Fibroblast of pulmonary artery (primary cell): ENCODE measurements around the gene CSMD2.

Experiments used
- DNase-seq: peaks from one replicate; pipeline ENCODE4 v3.0.0-alpha.2; 2010; ENCODE audit warnings: low read depth
- H3K4me3 ChIP-seq: replicated peaks from 2 replicates; pipeline ENCODE4 v1.5.1; 2011; ENCODE audit warnings: low read depth, mild to moderate bottlenecking, control low read depth, low read length, moderate library complexity
- TF ChIP-seq, protein P1 (sequence below): IDR thresholded peaks from 2 replicates; pipeline ENCODE4 v1.5.1; 2011; ENCODE audit warnings: mild to moderate bottlenecking, control low read depth, low read length, inconsistent platforms; ENCODE audit errors: missing control alignments

Gene CSMD2

GRCh38 chr1:34156739-34157138 lies 8.3 kb downstream of the CSMD2 start:
- H3K4me3 ChIP-seq, result no peak overlapping the region
- TF ChIP-seq, protein P1, sequence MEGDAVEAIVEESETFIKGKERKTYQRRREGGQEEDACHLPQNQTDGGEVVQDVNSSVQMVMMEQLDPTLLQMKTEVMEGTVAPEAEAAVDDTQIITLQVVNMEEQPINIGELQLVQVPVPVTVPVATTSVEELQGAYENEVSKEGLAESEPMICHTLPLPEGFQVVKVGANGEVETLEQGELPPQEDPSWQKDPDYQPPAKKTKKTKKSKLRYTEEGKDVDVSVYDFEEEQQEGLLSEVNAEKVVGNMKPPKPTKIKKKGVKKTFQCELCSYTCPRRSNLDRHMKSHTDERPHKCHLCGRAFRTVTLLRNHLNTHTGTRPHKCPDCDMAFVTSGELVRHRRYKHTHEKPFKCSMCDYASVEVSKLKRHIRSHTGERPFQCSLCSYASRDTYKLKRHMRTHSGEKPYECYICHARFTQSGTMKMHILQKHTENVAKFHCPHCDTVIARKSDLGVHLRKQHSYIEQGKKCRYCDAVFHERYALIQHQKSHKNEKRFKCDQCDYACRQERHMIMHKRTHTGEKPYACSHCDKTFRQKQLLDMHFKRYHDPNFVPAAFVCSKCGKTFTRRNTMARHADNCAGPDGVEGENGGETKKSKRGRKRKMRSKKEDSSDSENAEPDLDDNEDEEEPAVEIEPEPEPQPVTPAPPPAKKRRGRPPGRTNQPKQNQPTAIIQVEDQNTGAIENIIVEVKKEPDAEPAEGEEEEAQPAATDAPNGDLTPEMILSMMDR, result no peak
- DNase-seq, result no peak

GRCh38 chr1:34155860-34156259 lies 9.2 kb downstream of the CSMD2 start:
- H3K4me3 ChIP-seq, result no peak overlapping the region
- no peak for DNase-seq
- TF ChIP-seq, protein P1, result no peak

GRCh38 chr1:34153246-34153645 lies 11.8 kb downstream of the CSMD2 start:
- TF ChIP-seq, protein P1, result no peak
- no peak for DNase-seq
- no peak overlapping the region for H3K4me3 ChIP-seq

DNA sequence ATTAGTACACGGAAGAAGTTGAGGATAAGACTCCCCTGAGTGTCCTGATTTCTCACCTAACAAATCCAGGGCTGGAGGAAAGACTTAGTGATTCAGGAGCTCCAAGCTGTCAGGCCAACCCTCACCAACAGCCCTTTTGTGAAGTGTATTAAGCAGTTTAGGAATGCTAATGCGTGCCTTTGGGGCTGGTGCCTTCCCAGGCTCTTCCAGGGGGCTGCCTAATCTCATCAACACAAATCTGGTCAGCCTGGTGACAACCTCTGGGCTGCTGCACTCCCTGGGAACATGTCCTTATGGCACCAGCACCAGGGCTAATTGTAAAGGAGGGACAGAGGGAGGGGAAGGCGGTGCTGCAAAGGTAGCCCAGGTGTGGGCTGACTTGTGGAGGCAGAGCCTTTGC lies 15.5 kb downstream of the CSMD2 start:
- H3K4me3 ChIP-seq, result no peak overlapping the region
- TF ChIP-seq, protein P1, result no peak

DNA sequence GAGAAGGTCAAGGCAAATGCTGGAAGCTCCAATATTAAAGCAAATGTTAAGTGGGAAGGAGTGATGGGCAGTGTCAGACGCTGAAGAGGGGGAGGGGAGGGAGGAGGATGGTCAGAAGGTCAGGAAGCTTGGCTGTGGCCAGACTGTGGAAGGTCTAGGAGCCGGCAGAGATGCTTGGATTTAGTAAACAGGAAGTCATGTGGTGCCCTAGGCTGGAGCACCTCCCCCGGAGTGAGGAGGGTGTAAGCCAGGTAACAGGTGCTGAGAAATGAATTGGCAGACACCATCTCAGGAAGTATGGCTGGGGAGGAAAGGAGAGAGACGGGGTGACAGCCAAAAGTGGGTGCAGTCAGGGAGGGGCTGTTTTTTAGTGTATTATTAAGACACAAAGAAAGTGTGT lies 17.7 kb downstream of the CSMD2 start:
- DNase-seq, result no peak
- H3K4me3 ChIP-seq, result no peak overlapping the region
- TF ChIP-seq, protein P1, result no peak

More for the DNA sequence above, 15.5 kb downstream of the CSMD2 start:
- no peak for DNase-seq

- no peak for DNase-seq
- TF ChIP-seq, protein P1, result no peak
Observed at GRCh38 chr1:34144766-34145165, 20.3 kb downstream of the CSMD2 start.

DNA sequence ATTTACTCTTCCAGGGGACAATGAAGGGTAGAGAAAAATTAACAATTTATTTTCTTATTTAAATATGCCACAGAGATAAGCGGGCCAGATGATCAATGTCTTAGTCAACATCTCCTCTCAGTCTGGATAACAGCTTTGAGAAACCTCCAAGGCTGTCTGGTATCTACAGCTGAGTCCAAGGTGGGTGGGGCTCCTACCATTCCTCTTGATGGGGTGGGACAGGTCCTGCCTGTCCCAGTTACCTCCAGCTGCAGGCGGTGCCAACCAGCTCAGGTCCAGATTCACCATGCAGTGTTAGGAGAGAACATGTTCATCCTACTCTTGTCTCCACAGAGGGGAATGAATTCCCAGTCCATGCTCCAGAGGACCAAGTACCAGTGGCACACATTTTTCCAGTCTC lies 21.1 kb downstream of the CSMD2 start:
- no peak for DNase-seq
- no peak overlapping the region for H3K4me3 ChIP-seq
- TF ChIP-seq, protein P1, result no peak

More at GRCh38 chr1:34144766-34145165, 20.3 kb downstream of the CSMD2 start:
- H3K4me3 ChIP-seq, result no peak overlapping the region
